HEK293 (cell line): ENCODE results near the gene TGFBI.

ENCODE experiments used
- CTCF ChIA-PET: fragments of 350-600 bp; formaldehyde crosslinking; extraction: SDS; loops from one replicate; lab custom pipeline; 2021; ENCODE audit warnings: antibody characterized with exemption; lab: Yijun Ruan, JAX
- POLR2A ChIA-PET: fragments of 300-600 bp; formaldehyde crosslinking; extraction: SDS; loops from one replicate; lab custom pipeline; 2020; ENCODE audit warnings: antibody characterized with exemption, inconsistent platforms; lab: Yijun Ruan, JAX
- H3K27ac ChIP-seq: fragments of 200-500 bp; sonication (Bioruptor generic); 2 replicates; pipeline ENCODE4 v1.5.1; 2014; ENCODE audit warnings: low read depth, low read length, control low read depth, inconsistent platforms; ENCODE audit errors: extremely low read depth
- H3K36me3 ChIP-seq, 2 experiments: fragments of 200-500 bp in 1 of 2; sonication (Bioruptor generic) in 1 of 2; 1 replicate in 1 of 2; 2 replicates in 1 of 2; pipeline ENCODE4 v1.5.1; 2014 to 2017; ENCODE audit warnings: inconsistent platforms in 2 of 2, low read length in 2 of 2; ENCODE audit not compliant: control insufficient read depth in 2 of 2, insufficient read depth in 1 of 2
- H3K4me1 ChIP-seq: fragments of 200-500 bp; sonication (Bioruptor generic); 2 replicates; pipeline ENCODE4 v1.5.1; 2014; ENCODE audit warnings: mild to moderate bottlenecking, low read length, inconsistent platforms; ENCODE audit not compliant: control insufficient read depth, insufficient read depth
- H3K4me3 ChIP-seq: 2 replicates; pipeline ENCODE4 v1.5.1; 2011; ENCODE audit warnings: low read depth, mild to moderate bottlenecking, control low read depth, low read length, moderate library complexity
- H3K9me3 ChIP-seq: fragments of 200-500 bp; sonication (Bioruptor generic); 2 replicates; pipeline ENCODE4 v1.5.1; 2014; ENCODE audit warnings: low read depth, low read length, inconsistent platforms; ENCODE audit not compliant: control insufficient read depth, insufficient read depth
- HIC1 ChIP-seq: fragments of 450-650 bp; formaldehyde crosslinking; IDR thresholded peaks from 2 replicates; pipeline ENCODE4 v1.5.1; 2016; ENCODE audit warnings: missing biosample characterization, missing genetic modification characterization
- HOXC10 ChIP-seq: sonication (generic); formaldehyde crosslinking; IDR thresholded peaks from 2 replicates; pipeline ENCODE4 v1.8.1; 2023; ENCODE audit warnings: mild to moderate bottlenecking, missing genetic modification reagents
- KLF9 ChIP-seq: fragments of 450-650 bp; formaldehyde crosslinking; IDR thresholded peaks from 2 replicates; pipeline ENCODE4 v1.5.1; 2016; ENCODE audit warnings: missing biosample characterization, missing genetic modification characterization, low read depth
- SP3 ChIP-seq: fragments of 450-650 bp; formaldehyde crosslinking; IDR thresholded peaks from 2 replicates; pipeline ENCODE4 v1.5.1; 2016; ENCODE audit warnings: missing biosample characterization, missing genetic modification characterization
- ZBTB21 ChIP-seq: fragments of 450-650 bp; formaldehyde crosslinking; IDR thresholded peaks from 2 replicates; pipeline ENCODE4 v1.5.1; 2017; ENCODE audit warnings: missing biosample characterization, missing genetic modification characterization
- ZFP37 ChIP-seq: fragments of 450-650 bp; formaldehyde crosslinking; IDR thresholded peaks from 2 replicates; pipeline ENCODE4 v1.5.1; 2016; ENCODE audit warnings: missing biosample characterization, missing genetic modification characterization
- ZFP41 ChIP-seq: fragments of 450-650 bp; formaldehyde crosslinking; IDR thresholded peaks from 2 replicates; pipeline ENCODE4 v1.5.1; 2016; ENCODE audit warnings: missing biosample characterization, missing genetic modification characterization, borderline replicate concordance
- ZNF16 ChIP-seq: fragments of 450-650 bp; formaldehyde crosslinking; IDR thresholded peaks from 2 replicates; pipeline ENCODE4 v1.5.1; 2016; ENCODE audit warnings: low read depth, missing biosample characterization, missing genetic modification characterization
- ZNF174 ChIP-seq: fragments of 450-650 bp; formaldehyde crosslinking; IDR thresholded peaks from 2 replicates; pipeline ENCODE4 v1.5.0; 2017; ENCODE audit warnings: missing biosample characterization, mild to moderate bottlenecking, missing genetic modification characterization
- ZNF19 ChIP-seq: fragments of 450-650 bp; formaldehyde crosslinking; IDR thresholded peaks from 2 replicates; pipeline ENCODE4; 2016; ENCODE audit warnings: missing biosample characterization, missing genetic modification characterization, low read depth
- ZNF302 ChIP-seq: fragments of 450-650 bp; formaldehyde crosslinking; IDR thresholded peaks from 2 replicates; pipeline ENCODE4 v1.5.1; 2016; ENCODE audit warnings: missing biosample characterization, missing genetic modification characterization, low read depth
- ZNF311 ChIP-seq: fragments of 450-650 bp; formaldehyde crosslinking; IDR thresholded peaks from 2 replicates; pipeline ENCODE4 v1.5.1; 2017; ENCODE audit warnings: missing biosample characterization, missing genetic modification characterization, borderline replicate concordance
- ZNF37A ChIP-seq: fragments of 450-650 bp; IDR thresholded peaks from 2 replicates; pipeline ENCODE4 v1.5.1; 2018; ENCODE audit warnings: missing biosample characterization, missing genetic modification characterization
- ZNF48 ChIP-seq: fragments of 450-650 bp; formaldehyde crosslinking; IDR thresholded peaks from 2 replicates; pipeline ENCODE4 v1.5.1; 2016; ENCODE audit warnings: missing biosample characterization, missing genetic modification characterization
- ZNF501 ChIP-seq: fragments of 450-650 bp; formaldehyde crosslinking; IDR thresholded peaks from 2 replicates; pipeline ENCODE4 v1.5.1; 2016; ENCODE audit warnings: missing biosample characterization, missing genetic modification characterization
- ZNF513 ChIP-seq: fragments of 450-650 bp; IDR thresholded peaks from 2 replicates; pipeline ENCODE4 v1.5.1; 2018; ENCODE audit warnings: missing biosample characterization, missing genetic modification characterization
- ZNF530 ChIP-seq: fragments of 450-650 bp; formaldehyde crosslinking; IDR thresholded peaks from 2 replicates; pipeline ENCODE4 v1.5.1; 2016; ENCODE audit warnings: low read depth, missing biosample characterization, missing genetic modification characterization
- ZNF560 ChIP-seq: fragments of 450-650 bp; formaldehyde crosslinking; IDR thresholded peaks from 2 replicates; pipeline ENCODE4 v1.5.1; 2017; ENCODE audit warnings: missing biosample characterization, missing genetic modification characterization, borderline replicate concordance
- ZNF561 ChIP-seq: fragments of 450-650 bp; IDR thresholded peaks from 2 replicates; pipeline ENCODE4 v1.5.1; 2018; ENCODE audit warnings: missing biosample characterization, missing genetic modification characterization, borderline replicate concordance
- ZNF585B ChIP-seq: fragments of 450-650 bp; formaldehyde crosslinking; IDR thresholded peaks from 2 replicates; pipeline ENCODE4 v1.5.1; 2016; ENCODE audit warnings: missing biosample characterization, missing genetic modification characterization
- ZNF624 ChIP-seq: fragments of 450-650 bp; formaldehyde crosslinking; IDR thresholded peaks from 2 replicates; pipeline ENCODE4 v1.5.1; 2017; ENCODE audit warnings: missing biosample characterization, missing genetic modification characterization
- ZNF629 ChIP-seq: fragments of 450-650 bp; formaldehyde crosslinking; IDR thresholded peaks from 2 replicates; pipeline ENCODE4 v1.5.1; 2017; ENCODE audit warnings: missing biosample characterization, missing genetic modification characterization
- ZNF658 ChIP-seq: fragments of 450-650 bp; formaldehyde crosslinking; IDR thresholded peaks from 2 replicates; pipeline ENCODE4; 2016; ENCODE audit warnings: missing biosample characterization, missing genetic modification characterization
- ZNF664 ChIP-seq: fragments of 450-650 bp; formaldehyde crosslinking; IDR thresholded peaks from 2 replicates; pipeline ENCODE4 v1.5.1; 2016; ENCODE audit warnings: missing biosample characterization, missing genetic modification characterization
- ZXDB ChIP-seq: fragments of 450-650 bp; formaldehyde crosslinking; IDR thresholded peaks from 2 replicates; pipeline ENCODE4 v1.5.1; 2016; ENCODE audit warnings: missing biosample characterization, missing genetic modification characterization
- TF ChIP-seq, protein P1 (sequence below): fragments of 450-650 bp; formaldehyde crosslinking; IDR thresholded peaks from 2 replicates; pipeline ENCODE4 v1.5.1; 2016; ENCODE audit warnings: missing biosample characterization, missing genetic modification characterization, low read depth
- TF ChIP-seq, protein P2 (sequence below): fragments of 450-650 bp; formaldehyde crosslinking; IDR thresholded peaks from 2 replicates; pipeline ENCODE4 v1.5.1; 2016; ENCODE audit warnings: missing biosample characterization, missing genetic modification characterization
- TF ChIP-seq, protein P3 (sequence below): IDR thresholded peaks from 2 replicates; pipeline ENCODE4 v1.6.1; 2011; ENCODE audit warnings: mild to moderate bottlenecking, low read depth, low read length, borderline replicate concordance
- TF ChIP-seq, protein P4 (sequence below): fragments of 450-650 bp; formaldehyde crosslinking; IDR thresholded peaks from 2 replicates; pipeline ENCODE4 v1.5.1; 2017; ENCODE audit warnings: missing biosample characterization, missing genetic modification characterization

Gene TGFBI

DNA sequence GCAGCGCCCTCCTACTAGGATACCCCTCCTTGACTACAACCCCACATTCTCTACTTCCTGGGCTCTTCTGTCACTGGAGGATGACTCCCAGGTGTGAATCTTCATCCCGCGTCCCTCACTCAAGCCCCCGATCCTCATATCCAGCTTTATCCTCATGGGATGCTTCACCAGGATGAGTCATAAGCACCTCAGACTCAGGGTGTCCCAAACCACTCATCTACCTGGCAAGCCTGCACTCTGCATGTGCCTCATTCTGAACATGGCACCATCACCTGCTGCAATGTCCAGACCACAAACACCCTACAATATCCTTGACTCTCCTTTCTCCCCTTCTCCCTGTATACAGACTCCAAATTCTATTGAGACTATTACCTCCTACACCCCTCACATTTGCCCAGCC, 1.5 kb upstream of the TGFBI start:
- no peaks in the 10 kb centered on the region for H3K9me3 ChIP-seq
- CTCF ChIA-PET, result interaction anchor here (0.6 to 1.5 kb wide), 3 partner anchors 9 to 22 kb away, joined by 3 to 5 read pairs (median 3); no protein-coding TSS in a partner anchor
- H3K27ac ChIP-seq, result no peak overlapping the region
- no peak overlapping the region for H3K4me3 ChIP-seq
- H3K4me1 ChIP-seq, result no peaks in the 10 kb centered on the region
- POLR2A ChIA-PET, result no interaction called here
- H3K36me3 ChIP-seq, result no peaks in the 10 kb centered on the region
- TF ChIP-seq ZBTB21 (no peak), ZNF513 (tag by site-specific recombination) (no peak), ZNF664 (no peak), ZNF37A (no peak), ZNF48 (no peak), ZNF530 (tag by site-specific recombination) (no peak), HIC1 (tag by site-specific recombination) (no peak), ZNF658 (tag by site-specific recombination) (no peak), KLF9 (tag by site-specific recombination) (no peak), ZXDB (no peak), ZNF560 (tag by site-specific recombination) (no peak), ZNF624 (no peak), ZFP37 (no peak)
- TF ChIP-seq, protein P1, sequence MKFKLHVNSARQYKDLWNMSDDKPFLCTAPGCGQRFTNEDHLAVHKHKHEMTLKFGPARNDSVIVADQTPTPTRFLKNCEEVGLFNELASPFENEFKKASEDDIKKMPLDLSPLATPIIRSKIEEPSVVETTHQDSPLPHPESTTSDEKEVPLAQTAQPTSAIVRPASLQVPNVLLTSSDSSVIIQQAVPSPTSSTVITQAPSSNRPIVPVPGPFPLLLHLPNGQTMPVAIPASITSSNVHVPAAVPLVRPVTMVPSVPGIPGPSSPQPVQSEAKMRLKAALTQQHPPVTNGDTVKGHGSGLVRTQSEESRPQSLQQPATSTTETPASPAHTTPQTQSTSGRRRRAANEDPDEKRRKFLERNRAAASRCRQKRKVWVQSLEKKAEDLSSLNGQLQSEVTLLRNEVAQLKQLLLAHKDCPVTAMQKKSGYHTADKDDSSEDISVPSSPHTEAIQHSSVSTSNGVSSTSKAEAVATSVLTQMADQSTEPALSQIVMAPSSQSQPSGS (tag by site-specific recombination), result no peak
- TF ChIP-seq, protein P2, sequence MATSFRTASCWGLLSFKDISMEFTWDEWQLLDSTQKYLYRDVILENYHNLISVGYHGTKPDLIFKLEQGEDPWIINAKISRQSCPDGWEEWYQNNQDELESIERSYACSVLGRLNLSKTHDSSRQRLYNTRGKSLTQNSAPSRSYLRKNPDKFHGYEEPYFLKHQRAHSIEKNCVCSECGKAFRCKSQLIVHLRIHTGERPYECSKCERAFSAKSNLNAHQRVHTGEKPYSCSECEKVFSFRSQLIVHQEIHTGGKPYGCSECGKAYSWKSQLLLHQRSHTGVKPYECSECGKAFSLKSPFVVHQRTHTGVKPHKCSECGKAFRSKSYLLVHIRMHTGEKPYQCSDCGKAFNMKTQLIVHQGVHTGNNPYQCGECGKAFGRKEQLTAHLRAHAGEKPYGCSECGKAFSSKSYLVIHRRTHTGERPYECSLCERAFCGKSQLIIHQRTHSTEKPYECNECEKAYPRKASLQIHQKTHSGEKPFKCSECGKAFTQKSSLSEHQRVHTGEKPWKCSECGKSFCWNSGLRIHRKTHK (tag by site-specific recombination), result no peak

DNA sequence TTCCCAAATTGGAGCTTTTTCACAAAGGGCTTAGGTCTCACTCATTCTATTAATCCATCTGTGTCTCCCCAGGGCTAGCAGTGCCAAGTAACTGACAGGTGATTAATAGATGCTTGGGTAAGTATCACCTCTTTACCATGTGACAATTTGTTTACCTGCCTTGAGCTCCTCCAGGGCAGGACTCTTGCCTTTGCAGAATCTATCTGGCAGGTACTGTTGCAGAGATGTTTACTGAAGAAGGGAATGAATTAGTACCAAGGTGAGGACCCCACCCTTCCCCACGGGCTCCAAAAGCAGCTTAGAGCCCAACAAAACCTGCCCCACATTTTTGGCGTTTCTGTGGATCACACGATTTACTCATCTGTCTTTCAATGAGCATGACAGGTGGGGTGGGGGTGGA, 698 bp upstream of the TGFBI start:
- no peak overlapping the region for H3K4me3 ChIP-seq
- no peak overlapping the region for H3K27ac ChIP-seq
- no peaks in the 10 kb centered on the region for H3K9me3 ChIP-seq
- no peaks in the 10 kb centered on the region for H3K36me3 ChIP-seq
- H3K4me1 ChIP-seq, result peaks cover 2% of the 10 kb centered on the region; the same call in 1 of the 2 replicates
- ChIA-PET POLR2A (no interaction called here), CTCF (interaction anchor here (0.5 to 1.5 kb wide), 3 partner anchors 9 to 27 kb away, joined by 3 to 5 read pairs (median 4); no protein-coding TSS in a partner anchor)
- no peak for TF ChIP-seq ZNF174 (tag by site-specific recombination)
- TF ChIP-seq, protein P3, sequence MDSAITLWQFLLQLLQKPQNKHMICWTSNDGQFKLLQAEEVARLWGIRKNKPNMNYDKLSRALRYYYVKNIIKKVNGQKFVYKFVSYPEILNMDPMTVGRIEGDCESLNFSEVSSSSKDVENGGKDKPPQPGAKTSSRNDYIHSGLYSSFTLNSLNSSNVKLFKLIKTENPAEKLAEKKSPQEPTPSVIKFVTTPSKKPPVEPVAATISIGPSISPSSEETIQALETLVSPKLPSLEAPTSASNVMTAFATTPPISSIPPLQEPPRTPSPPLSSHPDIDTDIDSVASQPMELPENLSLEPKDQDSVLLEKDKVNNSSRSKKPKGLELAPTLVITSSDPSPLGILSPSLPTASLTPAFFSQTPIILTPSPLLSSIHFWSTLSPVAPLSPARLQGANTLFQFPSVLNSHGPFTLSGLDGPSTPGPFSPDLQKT, result no peak
- no peak for TF ChIP-seq ZNF585B
- no peak for TF ChIP-seq SP3 (tag by site-specific recombination)
- TF ChIP-seq ZNF302 (tag by site-specific recombination), result no peak
- no peak for TF ChIP-seq ZNF19 (tag by site-specific recombination)
- TF ChIP-seq, protein P4, sequence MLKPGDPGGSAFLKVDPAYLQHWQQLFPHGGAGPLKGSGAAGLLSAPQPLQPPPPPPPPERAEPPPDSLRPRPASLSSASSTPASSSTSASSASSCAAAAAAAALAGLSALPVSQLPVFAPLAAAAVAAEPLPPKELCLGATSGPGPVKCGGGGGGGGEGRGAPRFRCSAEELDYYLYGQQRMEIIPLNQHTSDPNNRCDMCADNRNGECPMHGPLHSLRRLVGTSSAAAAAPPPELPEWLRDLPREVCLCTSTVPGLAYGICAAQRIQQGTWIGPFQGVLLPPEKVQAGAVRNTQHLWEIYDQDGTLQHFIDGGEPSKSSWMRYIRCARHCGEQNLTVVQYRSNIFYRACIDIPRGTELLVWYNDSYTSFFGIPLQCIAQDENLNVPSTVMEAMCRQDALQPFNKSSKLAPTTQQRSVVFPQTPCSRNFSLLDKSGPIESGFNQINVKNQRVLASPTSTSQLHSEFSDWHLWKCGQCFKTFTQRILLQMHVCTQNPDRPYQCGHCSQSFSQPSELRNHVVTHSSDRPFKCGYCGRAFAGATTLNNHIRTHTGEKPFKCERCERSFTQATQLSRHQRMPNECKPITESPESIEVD (tag by site-specific recombination), result no peak
- TF ChIP-seq ZNF501, result no peak
- TF ChIP-seq HOXC10, result no peak
- no peak for TF ChIP-seq ZNF16 (tag by site-specific recombination)
- TF ChIP-seq ZNF629 (tag by site-specific recombination), result no peak
- no peak for TF ChIP-seq ZNF561
- TF ChIP-seq ZFP41 (tag by site-specific recombination), result no peak
- TF ChIP-seq ZNF311, result no peak
